Left ventricle myocardium inferior (tissue), 1 donor: ENCODE measurements around the gene ITPR1. TPM values are rescaled to one million over a fixed set of nuclear protein-coding genes. Genes with fewer than 3 reads are reported as not detected.

Source experiments
- DNase-seq: peaks from one replicate; pipeline ENCODE4 v3.0.0-alpha.2; 2020
- H3K27ac ChIP-seq: fragments of 200-600 bp; replicated peaks from 2 replicates; pipeline ENCODE4 v1.8.0; 2021
- H3K27me3 ChIP-seq: fragments of 200-600 bp; 2 replicates; pipeline ENCODE4 v1.8.0; 2021; ENCODE audit warnings: low read depth
- H3K36me3 ChIP-seq: fragments of 200-600 bp; 2 replicates; pipeline ENCODE4 v1.8.0; 2021
- H3K4me1 ChIP-seq: fragments of 200-600 bp; 2 replicates; pipeline ENCODE4 v1.8.0; 2021
- H3K4me3 ChIP-seq: fragments of 200-600 bp; 2 replicates; pipeline ENCODE4 v1.8.0; 2021; ENCODE audit warnings: mild to moderate bottlenecking, moderate library complexity
- H3K9me3 ChIP-seq: fragments of 200-600 bp; replicated peaks from 2 replicates; pipeline ENCODE4 v1.8.0; 2021
- intact Hi-C: fragments of 100-400 bp; cut with micrococcal nuclease; formaldehyde crosslinking; loops from one replicate; pipeline ENCODE4 v1.11.0; 2022
- total RNA-seq: library from RNA; stranded (reverse); fragmentation: NEBNext Ultra II Directional; extraction: Animal tissue kit (Norgen Biotek cat#: 25700); gene quantifications from one replicate; pipeline ENCODE4 v1.2.1, GENCODE V29; 2021
- TF ChIP-seq, protein P1 (sequence below): fragments of 200-600 bp; IDR thresholded peaks from 2 replicates; pipeline ENCODE4 v1.8.0; 2021; ENCODE audit warnings: antibody characterized with exemption, mild to moderate bottlenecking, borderline replicate concordance
- donor health status: DM: no; HTN: yes; CAD: no; lungs with severe emphysema.

ITPR1 gene
- total RNA-seq, 1 donor from 2014 or later: 29.0 TPM

GRCh38 chr3:4820296-4821121 lies 327.4 kb downstream of the ITPR1 start:
- peaks cover 58% of the 10 kb centered on the region for H3K36me3 ChIP-seq
- no peak for DNase-seq
- intact Hi-C loops: no loop called here
- H3K27me3 ChIP-seq: no peaks in the 10 kb centered on the region
- H3K27ac ChIP-seq: no peak overlapping the region
- H3K4me1 ChIP-seq: peaks cover 11% of the 10 kb centered on the region
- TF ChIP-seq, protein P1, sequence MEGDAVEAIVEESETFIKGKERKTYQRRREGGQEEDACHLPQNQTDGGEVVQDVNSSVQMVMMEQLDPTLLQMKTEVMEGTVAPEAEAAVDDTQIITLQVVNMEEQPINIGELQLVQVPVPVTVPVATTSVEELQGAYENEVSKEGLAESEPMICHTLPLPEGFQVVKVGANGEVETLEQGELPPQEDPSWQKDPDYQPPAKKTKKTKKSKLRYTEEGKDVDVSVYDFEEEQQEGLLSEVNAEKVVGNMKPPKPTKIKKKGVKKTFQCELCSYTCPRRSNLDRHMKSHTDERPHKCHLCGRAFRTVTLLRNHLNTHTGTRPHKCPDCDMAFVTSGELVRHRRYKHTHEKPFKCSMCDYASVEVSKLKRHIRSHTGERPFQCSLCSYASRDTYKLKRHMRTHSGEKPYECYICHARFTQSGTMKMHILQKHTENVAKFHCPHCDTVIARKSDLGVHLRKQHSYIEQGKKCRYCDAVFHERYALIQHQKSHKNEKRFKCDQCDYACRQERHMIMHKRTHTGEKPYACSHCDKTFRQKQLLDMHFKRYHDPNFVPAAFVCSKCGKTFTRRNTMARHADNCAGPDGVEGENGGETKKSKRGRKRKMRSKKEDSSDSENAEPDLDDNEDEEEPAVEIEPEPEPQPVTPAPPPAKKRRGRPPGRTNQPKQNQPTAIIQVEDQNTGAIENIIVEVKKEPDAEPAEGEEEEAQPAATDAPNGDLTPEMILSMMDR: no peak
- H3K4me3 ChIP-seq: no peak overlapping the region
- peaks cover 17% of the 10 kb centered on the region for H3K9me3 ChIP-seq

DNA sequence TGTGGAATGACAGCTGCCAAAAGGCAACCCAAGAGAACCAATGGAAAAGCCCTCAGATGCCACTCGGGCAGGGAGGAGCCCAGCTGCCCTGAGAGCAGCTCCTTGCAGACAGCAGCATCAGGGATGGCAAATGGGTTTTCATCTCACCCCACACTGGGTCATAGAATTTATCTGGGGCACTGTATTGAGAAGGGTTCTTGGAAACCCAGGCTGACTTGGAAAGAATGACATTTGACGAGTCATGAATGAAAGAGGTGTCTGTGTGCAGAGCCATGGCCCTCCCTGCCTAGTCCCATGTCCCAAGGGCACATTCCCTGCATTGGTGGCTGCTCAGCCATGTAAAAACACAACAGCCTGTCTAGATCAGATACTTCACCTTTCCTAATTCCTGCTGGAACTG lies 328.2 kb downstream of the ITPR1 start:
- Histone ChIP-seq H3K27ac (no peak overlapping the region), H3K4me1 (peaks cover 19% of the 10 kb centered on the region), H3K9me3 (peaks cover 13% of the 10 kb centered on the region), H3K4me3 (no peak overlapping the region), H3K36me3 (peaks cover 51% of the 10 kb centered on the region), H3K27me3 (no peaks in the 10 kb centered on the region)
- intact Hi-C loops: no loop called here
- DNase-seq: no peak
- TF ChIP-seq, protein P1: no peak

- no peak for DNase-seq
- peaks cover 6% of the 10 kb centered on the region for H3K9me3 ChIP-seq
- no peak overlapping the region for H3K4me3 ChIP-seq
- intact Hi-C loops: no loop called here
- TF ChIP-seq, protein P1: no peak
- H3K27ac ChIP-seq: no peak overlapping the region
- peaks cover 45% of the 10 kb centered on the region for H3K36me3 ChIP-seq
- H3K4me1 ChIP-seq: peaks cover 26% of the 10 kb centered on the region
- no peaks in the 10 kb centered on the region for H3K27me3 ChIP-seq
Measured at GRCh38 chr3:4821975-4822374, 328.8 kb downstream of the ITPR1 start.

DNA sequence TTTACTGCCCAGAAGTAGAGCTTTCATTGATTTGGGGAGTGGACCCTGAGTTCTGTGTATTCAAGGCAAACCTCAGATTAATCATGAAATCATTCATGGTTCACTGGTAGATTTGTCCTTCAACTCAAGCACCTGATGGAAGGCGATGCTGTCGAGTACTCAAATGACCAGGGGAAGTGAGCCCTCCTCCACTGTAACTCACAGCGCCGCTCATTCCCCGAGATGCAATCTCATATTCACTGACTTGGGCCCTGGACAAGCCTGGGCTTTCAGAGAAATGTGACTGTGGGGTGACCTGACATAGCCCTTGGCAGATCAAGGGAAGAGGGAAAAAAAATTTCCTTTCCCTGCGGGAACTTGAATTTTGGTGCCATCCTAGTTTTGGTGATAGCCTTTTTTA lies 329.4 kb downstream of the ITPR1 start:
- Histone ChIP-seq H3K9me3 (peaks cover under 1% of the 10 kb centered on the region), H3K4me1 (peaks cover 32% of the 10 kb centered on the region), H3K27me3 (no peaks in the 10 kb centered on the region), H3K36me3 (peaks cover 39% of the 10 kb centered on the region), H3K4me3 (no peak overlapping the region), H3K27ac (no peak overlapping the region)
- DNase-seq: no peak
- TF ChIP-seq, protein P1: no peak
- intact Hi-C loops: no loop called here

GRCh38 chr3:4823385-4823784 lies 330.2 kb downstream of the ITPR1 start:
- intact Hi-C loops: no loop called here
- H3K27ac ChIP-seq: no peak overlapping the region
- DNase-seq: no peak
- peaks cover 40% of the 10 kb centered on the region for H3K4me1 ChIP-seq
- H3K9me3 ChIP-seq: no peaks in the 10 kb centered on the region
- peaks cover 31% of the 10 kb centered on the region for H3K36me3 ChIP-seq
- H3K4me3 ChIP-seq: no peak overlapping the region
- no peaks in the 10 kb centered on the region for H3K27me3 ChIP-seq
- TF ChIP-seq, protein P1: no peak
